DMS53 treated with DMSO at 0.1 percent for 48 hours (cell line): ENCODE data around the gene PAM.
"Not testable (repeated sequence)": the region's sequence is repeated elsewhere in the genome, so short reads cannot be mapped to it uniquely, and the experiment has no call there.

Source experiments
- DNase-seq: peaks from one replicate; lab custom pipeline; 2025; ENCODE audit not compliant: unreplicated experiment; lab: John Stamatoyannopoulos, UW

The PAM gene

GRCh38 chr5:103034662-103035392 is 279.7 kb downstream of the PAM start:
- DNase-seq, result no peak

DNA sequence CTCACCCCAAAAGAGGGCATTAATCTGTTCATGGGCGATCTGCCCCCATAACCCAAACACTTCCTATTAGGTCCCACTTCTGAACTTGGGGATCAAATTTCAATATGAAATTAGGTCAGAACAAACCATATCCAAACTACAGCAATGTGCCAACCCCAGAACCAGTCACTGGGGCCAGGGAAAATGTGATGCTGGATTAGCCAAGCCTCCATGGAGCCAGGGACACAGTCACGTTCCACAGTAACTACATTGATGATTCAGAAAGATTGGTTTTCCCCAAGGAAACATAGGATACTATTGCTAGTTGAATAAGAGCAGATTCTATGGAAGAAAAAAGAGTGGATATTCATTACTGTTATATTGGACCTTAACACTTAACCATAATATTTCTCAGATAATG is 280.6 kb downstream of the PAM start:
- no peak for DNase-seq

GRCh38 chr5:103036601-103037000 is 281.5 kb downstream of the PAM start:
- DNase-seq, result no peak

GRCh38 chr5:103037673-103038455 is 282.8 kb downstream of the PAM start:
- no peak for DNase-seq

- DNase-seq, result peak; percentile 60
Observed at GRCh38 chr5:103041071-103041676, 286.1 kb downstream of the PAM start.

GRCh38 chr5:103046706-103047105 is 291.6 kb downstream of the PAM start:
- DNase-seq, result not testable (repeated sequence)

DNA sequence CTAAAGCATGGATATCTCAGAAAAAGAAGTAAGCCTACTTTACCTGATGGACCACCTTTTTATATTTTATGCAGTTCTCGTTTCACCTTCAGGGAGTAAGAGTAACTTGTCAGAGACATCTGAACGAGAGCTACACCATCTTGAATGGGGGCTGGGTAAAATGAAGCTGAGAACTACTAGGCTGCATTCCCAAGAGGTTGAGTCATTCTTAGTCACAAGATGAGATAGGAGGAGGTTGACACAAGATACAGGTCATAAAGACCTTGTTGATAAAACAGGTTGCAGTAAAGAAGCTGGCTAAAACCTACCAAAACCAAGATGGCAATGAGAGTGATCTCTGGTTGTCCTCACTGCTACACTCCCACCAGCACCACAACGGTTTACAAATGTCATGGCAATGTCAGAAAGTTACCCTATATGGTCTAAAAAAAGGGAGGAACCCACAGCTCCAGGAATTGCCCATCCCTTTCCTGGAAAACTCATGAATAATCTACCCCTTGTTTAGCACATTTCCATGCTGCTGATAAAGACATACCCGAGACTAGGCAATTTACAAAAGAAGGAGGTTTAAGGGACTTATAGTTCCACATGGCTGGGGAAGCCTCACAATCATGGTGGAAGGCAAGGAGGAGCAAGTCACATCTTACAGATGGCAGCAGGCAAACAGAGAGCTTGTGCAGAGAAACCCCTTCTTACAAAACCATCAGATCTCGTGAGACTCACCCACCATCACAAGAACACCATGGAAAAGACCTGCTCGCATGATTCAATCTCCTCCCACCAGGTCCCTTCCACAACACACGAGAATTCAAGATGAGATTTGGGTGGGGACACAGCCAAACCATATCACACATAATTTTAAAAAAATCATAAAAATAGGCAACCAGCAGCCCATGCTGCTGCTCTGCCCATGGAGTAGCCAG is 302.4 kb downstream of the PAM start:
- DNase-seq, result no peak

DNA sequence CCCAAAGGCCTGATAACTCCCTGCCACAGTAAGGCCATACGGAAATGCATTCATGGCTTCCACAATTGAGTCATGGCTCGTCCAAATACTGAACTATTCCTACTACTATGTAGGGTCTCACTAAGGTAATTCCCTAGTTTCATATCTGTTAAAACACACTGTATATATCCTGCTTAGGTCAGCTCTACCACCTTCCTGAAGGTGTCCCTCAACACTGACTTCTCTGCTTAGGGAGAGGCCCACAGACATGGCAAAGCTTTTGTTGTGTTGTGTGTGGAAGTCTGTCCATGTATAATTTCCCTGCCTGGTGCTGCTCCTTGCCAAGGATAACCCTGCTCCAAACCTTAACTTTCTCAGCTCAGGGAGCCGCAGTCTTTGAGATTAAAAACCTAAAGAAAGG is 304.4 kb downstream of the PAM start:
- no peak for DNase-seq

DNA sequence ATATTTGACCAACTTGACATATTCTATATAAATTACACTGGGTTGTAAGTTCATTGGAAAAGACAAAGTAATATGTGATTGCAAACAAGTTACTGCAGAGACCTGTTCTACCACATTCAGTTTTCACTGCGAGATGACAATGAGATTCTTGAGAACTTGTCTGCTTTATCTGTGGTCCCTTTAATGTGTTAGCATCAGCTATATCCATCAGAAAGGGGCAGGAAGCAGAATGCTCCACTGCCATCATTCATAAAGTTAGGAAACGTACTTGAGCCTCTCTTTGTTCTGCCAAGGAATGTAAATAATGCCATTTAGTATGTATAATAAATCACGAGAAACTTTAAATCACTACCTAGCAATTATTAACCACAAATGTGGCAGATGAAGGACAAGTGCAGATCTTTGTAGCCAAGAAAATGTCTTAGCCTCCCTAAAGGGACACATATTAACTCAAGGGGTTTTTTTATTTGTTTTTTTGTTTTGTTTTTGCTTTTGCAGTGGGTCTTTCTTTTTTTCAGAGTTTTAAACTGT is 305.4 kb downstream of the PAM start:
- DNase-seq, result no peak

- no peak for DNase-seq
Observed at GRCh38 chr5:103066326-103066725, 311.2 kb downstream of the PAM start.

- not testable (repeated sequence) for DNase-seq
Observed at GRCh38 chr5:103073500-103073899, 318.4 kb downstream of the PAM start.

GRCh38 chr5:103075442-103075841 is 320.3 kb downstream of the PAM start:
- DNase-seq, result no peak
